Stimulated activated CD4-positive, alpha-beta T cell treated with anti-CD3 and anti-CD28 coated beads, Interleukin-12 subunit alpha, Interleukin-12 subunit beta, amount 100 ng/mL, for 24 hours (primary cell): ENCODE data around the gene UBE2D2.
"Not testable (repeated sequence)": the region's sequence is repeated elsewhere in the genome, so short reads cannot be mapped to it uniquely, and the experiment has no call there.

Experiments
- DNase-seq, 2 experiments: peaks; one replicate each; pipeline ENCODE4 v3.0.0-alpha.2; 2020; ENCODE audit warnings: low read depth in 2 of 2

The UBE2D2 gene

GRCh38 chr5:139584137-139584536, 23.0 kb downstream of the UBE2D2 start:
- DNase-seq: no peak

- not testable (repeated sequence) for DNase-seq
Observed at GRCh38 chr5:139588116-139588515, 27.0 kb downstream of the UBE2D2 start.

GRCh38 chr5:139588962-139589361, 27.8 kb downstream of the UBE2D2 start:
- DNase-seq: no peak

- DNase-seq: no peak
Observed at GRCh38 chr5:139592289-139592688, 31.1 kb downstream of the UBE2D2 start.

GRCh38 chr5:139593076-139593475, 31.9 kb downstream of the UBE2D2 start:
- not testable (repeated sequence) for DNase-seq

- no peak for DNase-seq
Observed at GRCh38 chr5:139593716-139594319, 32.7 kb downstream of the UBE2D2 start.

GRCh38 chr5:139597134-139597533, 36.0 kb downstream of the UBE2D2 start:
- DNase-seq: no peak

GRCh38 chr5:139598601-139598965, 37.4 kb downstream of the UBE2D2 start:
- not testable (repeated sequence) for DNase-seq

- DNase-seq: no peak
Observed at GRCh38 chr5:139600336-139600949, 39.3 kb downstream of the UBE2D2 start.

GRCh38 chr5:139601429-139601828, 40.3 kb downstream of the UBE2D2 start:
- no peak for DNase-seq

- not testable (repeated sequence) for DNase-seq
Observed at GRCh38 chr5:139601948-139602347, 40.8 kb downstream of the UBE2D2 start.

- no peak for DNase-seq
Observed at GRCh38 chr5:139605887-139606286, 44.7 kb downstream of the UBE2D2 start.

- DNase-seq: no peak
Observed at GRCh38 chr5:139611703-139612584, 50.8 kb downstream of the UBE2D2 start.

- DNase-seq: no peak
Observed at GRCh38 chr5:139619861-139620260, 58.7 kb downstream of the UBE2D2 start.

GRCh38 chr5:139625398-139625797, 64.3 kb downstream of the UBE2D2 start:
- not testable (repeated sequence) for DNase-seq

GRCh38 chr5:139630855-139631254, 69.7 kb downstream of the UBE2D2 start:
- no peak for DNase-seq

GRCh38 chr5:139631520-139632165, 70.5 kb downstream of the UBE2D2 start:
- no peak for DNase-seq

GRCh38 chr5:139633295-139634027, 72.3 kb downstream of the UBE2D2 start:
- no peak for DNase-seq

- no peak for DNase-seq
Observed at GRCh38 chr5:139634028-139634325, 72.8 kb downstream of the UBE2D2 start.

GRCh38 chr5:139634541-139634940, 73.4 kb downstream of the UBE2D2 start:
- no peak for DNase-seq

- DNase-seq: no peak
Observed at GRCh38 chr5:139635191-139635590, 74.1 kb downstream of the UBE2D2 start.
